Measurements from ENCODE around the gene IMP4. TPM values are rescaled to one million over a fixed set of nuclear protein-coding genes. Genes with fewer than 3 reads are reported as not detected.

Gene IMP4
- total RNA-seq, 1 experiment from 2014 or later, result 120 TPM

- no peak for TF ChIP-seq CTCF (IDR thresholded peaks at IDR 0.05; ENCODE audit: insufficient read depth in 1 of 2, low read depth in 1 of 2, low read length in 1 of 2, severe bottlenecking in 1 of 2, unreplicated experiment in 1 of 2)
- intact Hi-C loops (cut with micrococcal nuclease; ENCODE audit: unreplicated experiment), result loop anchor here (1.0 to 5.0 kb wide), 4 partner anchors 19 to 49 kb away; partner anchors contain the start of gene IMP4
- ChIA-PET POLR2A (interaction anchor here (0.5 to 1.8 kb wide), 4 partner anchors 14 to 49 kb away, joined by 3 to 4 read pairs (median 4); partner anchors contain the start of gene IMP4), CTCF (interaction anchor here (1.1 to 2.6 kb wide), 3 partner anchors 18 to 36 kb away, joined by 4 to 12 read pairs (median 4); partner anchors contain the start of gene PTPN18)
- Histone ChIP-seq H3K36me3 (ENCODE audit: control insufficient read depth, insufficient read depth, low read length) (no peaks in the 10 kb centered on the region), H3K27me3 (replicated peaks; ENCODE audit: control insufficient read depth, insufficient read depth, low read length) (no peaks in the 10 kb centered on the region), H3K9me3 (no peaks in the 10 kb centered on the region), H3K4me3 (ENCODE audit: low read depth, low read length) (peak overlapping the region; percentile 91), H3K4me1 (peaks cover 21% of the 10 kb centered on the region)
- Mint-ChIP-seq H3K27ac (ENCODE audit: unreplicated experiment) (peak overlapping the region; percentile 74), H3K27me3 (ENCODE audit: insufficient read depth, unreplicated experiment) (no peaks in the 10 kb centered on the region), H3K4me1 (ENCODE audit: low read depth, unreplicated experiment) (peaks cover 15% of the 10 kb centered on the region), H3K4me3 (ENCODE audit: unreplicated experiment) (peak overlapping the region; percentile 72), H3K9me3 (ENCODE audit: unreplicated experiment) (no peaks in the 10 kb centered on the region), H3K36me3 (ENCODE audit: insufficient read depth, unreplicated experiment) (peaks cover 6% of the 10 kb centered on the region)
- DNase-seq, result peak; percentile 84 to 88
- BruUV-seq (replicated peaks), result no TSS peak
Observed at GRCh38 chr2:130391058-130391871, 48.6 kb downstream of the IMP4 start.

DNA sequence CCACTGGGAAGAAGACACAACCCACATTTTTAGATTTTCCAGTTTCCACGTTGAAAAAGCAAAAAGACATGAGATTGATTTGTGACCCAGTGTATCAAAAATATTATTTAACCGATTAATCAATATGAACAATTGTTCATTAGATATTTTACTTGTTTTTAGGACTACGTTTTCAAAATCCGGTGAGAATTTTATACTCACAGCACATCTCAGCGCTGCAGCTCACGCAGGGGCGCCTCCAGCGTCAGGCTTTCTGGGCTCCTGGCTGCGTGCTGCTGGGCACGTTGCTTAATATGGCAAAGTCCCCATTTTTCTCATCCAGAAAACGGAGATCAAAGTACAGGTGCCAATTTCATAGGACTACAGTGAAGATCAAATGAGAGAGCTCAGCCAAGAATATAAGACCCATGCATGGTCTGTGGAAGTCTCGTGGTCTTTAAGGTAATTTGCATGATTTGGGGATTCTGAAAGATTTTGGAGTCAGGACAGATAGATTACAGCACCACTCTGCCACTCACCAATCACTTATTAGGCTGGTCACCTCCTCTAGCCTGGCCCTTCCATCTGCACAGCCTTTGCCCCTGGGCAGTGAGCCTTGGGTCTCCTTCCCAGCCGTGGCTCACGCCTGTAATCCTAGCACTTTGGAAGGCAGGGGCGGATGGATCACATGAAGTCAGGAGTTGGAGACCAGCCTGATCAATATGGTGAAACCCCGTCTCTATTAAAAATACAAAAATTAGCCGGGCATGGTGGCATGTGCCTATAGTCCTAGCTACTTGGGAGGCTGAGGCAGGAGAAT lies 49.4 kb downstream of the IMP4 start:
- H3K36me3 ChIP-seq (ENCODE audit: control insufficient read depth, insufficient read depth, low read length), result no peaks in the 10 kb centered on the region
- intact Hi-C loops (cut with micrococcal nuclease; ENCODE audit: unreplicated experiment), result loop anchor here (1.0 to 5.0 kb wide), 4 partner anchors 20 to 50 kb away; partner anchors contain the start of gene IMP4
- peak in 1 of 2 experiments; percentile 43 for DNase-seq
- peak overlapping the region; percentile 91 for H3K4me3 ChIP-seq (ENCODE audit: low read depth, low read length)
- ChIA-PET POLR2A (interaction anchor here (0.6 to 1.8 kb wide), 2 partner anchors 14 to 50 kb away, joined by 3 to 4 read pairs; partner anchors contain the start of gene IMP4), CTCF (interaction anchor here (1.4 kb wide), 1 partner anchor 36 kb away, joined by 4 read pairs; the partner anchor contains the start of gene PTPN18)
- BruUV-seq (replicated peaks), result TSS peak; percentile 63
- no peaks in the 10 kb centered on the region for H3K27me3 ChIP-seq (replicated peaks; ENCODE audit: control insufficient read depth, insufficient read depth, low read length)
- Mint-ChIP-seq H3K27ac (ENCODE audit: unreplicated experiment) (peak overlapping the region; percentile 74), H3K4me1 (ENCODE audit: low read depth, unreplicated experiment) (peaks cover 15% of the 10 kb centered on the region), H3K4me3 (ENCODE audit: unreplicated experiment) (peak overlapping the region; percentile 72), H3K36me3 (ENCODE audit: insufficient read depth, unreplicated experiment) (peaks cover 6% of the 10 kb centered on the region), H3K9me3 (ENCODE audit: unreplicated experiment) (no peaks in the 10 kb centered on the region), H3K27me3 (ENCODE audit: insufficient read depth, unreplicated experiment) (no peaks in the 10 kb centered on the region)
- no peaks in the 10 kb centered on the region for H3K9me3 ChIP-seq
- H3K4me1 ChIP-seq, result peaks cover 21% of the 10 kb centered on the region
- TF ChIP-seq CTCF (IDR thresholded peaks at IDR 0.05; ENCODE audit: insufficient read depth in 1 of 2, low read depth in 1 of 2, low read length in 1 of 2, severe bottlenecking in 1 of 2, unreplicated experiment in 1 of 2), result peak in 1 of 2 experiments; percentile 27
